ENCODE results near the gene CD82.

Gene CD82

GRCh38 chr11:44617671-44618461 lies 52.4 kb downstream of the CD82 start:
- DNase-seq (ENCODE audit: low read depth, low spot score) = no peak

GRCh38 chr11:44618561-44619425 lies 53.3 kb downstream of the CD82 start:
- no peak for DNase-seq (ENCODE audit: low read depth, low spot score)

- no peak for DNase-seq (ENCODE audit: low read depth, low spot score)
Measured at GRCh38 chr11:44620328-44620725, 54.9 kb downstream of the CD82 start.

DNA sequence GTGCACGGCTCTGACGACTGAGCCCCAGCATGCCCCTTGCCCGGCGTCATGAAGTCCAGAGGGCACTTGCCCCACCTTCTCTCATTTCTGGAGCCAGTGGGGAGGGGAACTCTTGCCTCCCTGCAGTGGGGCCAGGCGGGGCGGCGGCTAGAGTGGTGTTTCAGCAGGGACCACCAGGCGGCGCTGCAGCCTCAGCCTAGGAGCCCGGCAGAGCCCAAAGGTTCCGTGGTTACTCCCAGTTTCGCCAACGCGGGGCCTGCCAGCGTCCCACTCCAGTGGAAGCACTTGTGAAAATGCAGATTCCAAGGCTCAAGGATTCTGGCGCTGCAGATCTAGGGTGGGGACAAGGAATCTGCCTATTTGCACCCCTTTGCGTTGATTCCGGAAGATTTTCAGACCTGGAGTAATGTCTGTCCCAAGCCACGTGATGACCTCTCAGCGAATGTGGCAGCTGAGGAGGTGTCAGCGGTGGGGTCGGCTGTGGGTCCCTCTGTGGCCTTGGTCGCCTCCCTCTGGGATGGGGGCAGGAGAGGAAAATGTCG lies 55.7 kb downstream of the CD82 start:
- DNase-seq (ENCODE audit: low read depth, low spot score) = no peak

DNA sequence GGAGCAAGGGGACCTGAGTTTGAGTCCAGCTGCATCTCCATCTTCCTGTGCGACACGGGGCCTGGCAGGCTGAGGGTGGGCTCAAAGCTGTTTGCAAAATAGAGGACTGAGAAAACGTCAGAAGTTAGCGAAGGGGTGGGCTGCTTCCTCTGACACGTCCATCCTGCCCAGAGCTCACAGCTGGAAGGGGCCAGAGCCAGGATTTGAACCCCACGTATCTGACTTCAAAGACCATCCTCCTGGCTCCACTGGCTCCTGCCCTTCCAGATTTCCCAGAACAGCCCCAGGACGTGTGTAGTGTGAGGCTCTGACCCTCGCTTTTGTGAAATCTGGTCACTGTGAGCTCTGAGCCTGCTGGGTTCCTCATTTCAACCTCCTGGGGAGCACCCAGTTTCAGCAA lies 56.3 kb downstream of the CD82 start:
- DNase-seq (ENCODE audit: low read depth, low spot score) = no peak

- no peak for DNase-seq (ENCODE audit: low read depth, low spot score)
Measured at GRCh38 chr11:44622190-44622650, 56.8 kb downstream of the CD82 start.

DNA sequence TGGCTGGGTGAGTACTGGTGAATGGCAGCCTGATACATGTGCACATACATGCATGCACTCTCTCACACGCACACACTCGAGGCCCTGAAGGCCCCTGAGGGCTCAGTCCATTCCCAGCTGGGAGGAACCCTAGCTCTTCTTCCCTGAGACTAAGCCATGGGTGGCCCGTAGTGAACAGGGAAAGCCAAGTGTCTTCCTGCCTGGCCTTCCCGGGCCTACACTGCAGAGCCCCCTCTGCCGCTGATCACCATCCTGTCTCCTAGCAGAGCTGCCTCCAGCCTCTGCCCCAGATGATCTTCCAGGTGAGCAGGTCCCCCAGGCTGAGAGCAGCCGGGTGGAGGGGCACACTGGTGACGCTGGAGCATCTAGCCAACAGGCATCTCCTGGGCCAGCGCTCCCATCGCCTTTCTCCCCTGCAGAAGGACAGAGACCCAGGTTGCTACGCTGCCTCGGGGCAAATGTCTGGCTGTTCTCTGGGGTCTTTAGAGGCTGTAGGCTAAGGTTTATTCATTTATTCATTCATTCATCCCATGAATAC lies 57.3 kb downstream of the CD82 start:
- DNase-seq (ENCODE audit: low read depth, low spot score) = no peak

DNA sequence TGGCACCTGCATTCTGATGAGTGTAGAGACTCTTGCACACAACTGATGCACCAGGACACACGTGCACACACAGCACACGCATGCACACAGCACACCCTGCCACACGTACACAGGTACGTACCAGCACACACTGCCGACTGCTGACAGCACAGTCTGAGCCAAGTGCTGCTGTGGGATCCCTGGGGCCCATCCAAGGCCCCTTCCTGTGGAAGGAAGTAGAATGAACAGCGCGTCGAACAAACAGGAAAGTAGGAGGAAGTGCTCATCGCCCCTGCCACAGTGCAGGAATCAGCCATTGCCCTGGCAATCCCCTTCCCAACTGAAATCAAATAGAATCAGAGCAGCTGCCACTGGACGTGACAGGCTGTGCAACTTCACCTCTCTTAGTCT lies 57.9 kb downstream of the CD82 start:
- DNase-seq (ENCODE audit: low read depth, low spot score) = no peak

DNA sequence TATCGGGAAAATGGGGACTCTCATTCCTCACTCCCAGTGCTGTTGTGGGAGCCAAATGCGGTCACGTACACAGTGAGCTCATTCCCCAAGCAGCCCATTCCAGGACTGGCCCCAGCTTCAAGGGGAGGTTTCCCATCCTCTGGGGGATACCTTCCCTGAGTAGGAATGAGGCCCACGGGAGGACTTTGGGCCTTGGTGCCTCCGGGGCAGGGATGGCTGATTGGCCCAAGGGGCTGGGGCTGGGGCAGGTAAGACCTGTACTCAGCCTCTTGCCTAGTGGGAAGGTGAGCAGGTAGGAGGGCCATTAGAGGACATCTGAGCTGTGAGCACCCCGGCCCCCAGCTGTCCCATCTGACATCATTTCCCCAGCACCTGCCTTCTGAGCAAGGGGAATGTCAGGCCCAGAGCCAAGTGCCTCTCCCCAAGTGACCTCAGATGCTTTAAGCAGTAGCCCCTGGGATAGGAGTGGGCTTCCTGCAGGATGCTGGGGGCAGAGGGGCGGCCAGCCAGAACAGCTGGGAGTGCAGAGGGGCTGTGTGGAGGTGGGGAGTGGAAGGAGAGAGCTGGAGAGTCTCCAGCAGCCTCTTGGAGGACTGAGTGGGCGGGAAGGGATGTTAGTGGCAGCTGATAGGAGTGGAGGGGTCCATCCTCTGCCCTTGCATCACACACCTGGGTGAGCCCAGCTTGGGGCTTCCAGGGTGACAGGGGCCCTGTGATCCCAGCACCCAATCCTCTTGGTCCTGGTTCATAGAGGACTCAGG lies 58.4 kb downstream of the CD82 start:
- DNase-seq (ENCODE audit: low read depth, low spot score) = no peak

DNA sequence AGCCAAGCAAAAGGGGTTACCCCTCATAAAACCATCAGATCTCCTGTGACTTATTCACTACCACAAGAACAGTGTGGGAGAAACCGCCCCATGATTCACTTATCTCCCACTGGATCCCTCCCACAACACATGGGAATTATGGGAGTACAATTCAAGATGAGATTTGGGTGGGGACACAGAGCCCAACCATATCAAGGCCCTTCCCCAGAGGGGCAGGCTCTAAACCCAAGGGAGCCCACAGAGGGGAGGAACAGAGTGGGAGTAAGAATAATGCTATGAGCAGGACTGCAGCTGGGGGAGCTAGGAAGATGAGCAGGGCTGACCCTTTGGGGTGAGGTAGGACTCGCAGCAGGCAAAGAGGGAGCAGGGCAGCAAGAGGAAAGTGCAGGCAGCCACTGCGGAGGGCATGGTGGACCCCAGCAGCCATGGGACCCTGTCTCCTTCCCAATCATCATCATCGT lies 59.3 kb downstream of the CD82 start:
- no peak for DNase-seq (ENCODE audit: low read depth, low spot score)

GRCh38 chr11:44625759-44626523 lies 60.5 kb downstream of the CD82 start:
- DNase-seq (ENCODE audit: low read depth, low spot score) = no peak

- DNase-seq (ENCODE audit: low read depth, low spot score) = no peak
Measured at GRCh38 chr11:44626645-44627044, 61.2 kb downstream of the CD82 start.

GRCh38 chr11:44627165-44627789 lies 61.8 kb downstream of the CD82 start:
- no peak for DNase-seq (ENCODE audit: low read depth, low spot score)

- no peak for DNase-seq (ENCODE audit: low read depth, low spot score)
Measured at GRCh38 chr11:44627911-44628729, 62.7 kb downstream of the CD82 start.

GRCh38 chr11:44628730-44629700 lies 63.6 kb downstream of the CD82 start:
- no peak for DNase-seq (ENCODE audit: low read depth, low spot score)

DNA sequence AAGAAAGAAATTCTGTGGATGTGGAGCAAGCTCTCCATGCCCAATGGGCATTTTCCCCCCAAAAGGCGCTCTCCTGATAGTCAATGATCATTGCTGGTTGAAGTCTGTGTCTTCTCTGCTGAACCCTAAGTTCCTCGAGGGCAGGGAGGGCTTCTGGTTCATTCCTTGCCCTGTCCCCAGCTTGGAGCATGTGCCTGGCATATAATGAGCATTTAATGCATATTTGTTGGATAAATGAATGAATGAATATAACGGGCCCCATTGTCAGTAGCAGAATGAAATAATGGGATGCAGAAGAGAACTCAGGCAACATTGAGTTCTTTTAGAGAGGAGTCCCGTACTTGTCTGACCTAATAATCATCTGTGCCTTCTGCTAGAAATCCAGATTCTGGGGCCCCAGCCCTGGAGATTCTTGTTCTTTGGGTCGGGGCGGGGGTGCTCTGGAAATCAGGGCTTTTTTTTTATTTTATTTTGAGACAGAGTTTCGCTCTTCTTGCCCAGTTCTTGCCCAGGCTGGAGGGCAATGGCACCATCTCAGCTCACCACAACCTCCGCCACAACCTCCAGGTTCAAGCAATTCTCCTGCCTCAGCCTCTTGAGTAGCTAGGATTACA lies 64.4 kb downstream of the CD82 start:
- no peak for DNase-seq (ENCODE audit: low read depth, low spot score)

DNA sequence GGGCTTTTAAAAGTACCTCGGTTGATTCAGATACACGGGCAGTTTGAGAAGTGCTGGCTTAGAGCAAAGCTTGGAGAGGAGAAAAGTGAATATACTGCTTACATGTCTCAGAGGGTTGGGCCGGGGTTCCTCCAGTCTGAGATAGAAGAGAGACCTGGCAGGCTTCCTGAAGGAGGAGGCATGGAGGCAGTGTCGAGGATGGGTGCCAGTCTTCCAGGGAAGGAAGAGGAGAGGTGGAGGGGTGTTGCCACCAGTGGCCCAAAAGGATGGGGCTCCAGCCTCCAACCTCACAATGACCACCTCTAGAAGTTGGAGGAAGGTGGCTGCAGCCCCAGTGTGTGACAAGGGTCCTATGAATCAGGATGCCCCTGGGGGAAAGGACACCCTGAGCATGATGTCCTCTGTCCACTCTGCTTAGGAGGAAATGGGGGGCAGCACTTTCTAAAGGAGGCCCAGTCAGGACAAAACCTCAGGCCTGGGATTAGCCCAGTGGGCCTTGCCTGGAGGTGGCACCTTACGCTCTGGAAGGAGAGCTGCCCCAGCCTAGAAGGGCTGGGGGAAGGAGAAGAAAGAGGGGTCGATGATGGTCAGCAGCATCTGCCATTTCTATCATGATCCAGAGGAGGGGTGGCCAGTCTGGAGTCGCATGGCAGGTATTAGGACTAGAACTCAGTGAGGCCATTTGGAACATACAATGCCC lies 65.2 kb downstream of the CD82 start:
- no peak for DNase-seq (ENCODE audit: low read depth, low spot score)
